ENCODE data around the gene PLCXD3.

PLCXD3 gene

GRCh38 chr5:41402845-41403244, 107.6 kb downstream of the PLCXD3 start:
- DNase-seq (ENCODE audit: low read depth): no peak
- no peak for TF ChIP-seq MAX (IDR thresholded peaks at IDR 0.05; ENCODE audit: low read depth, low read length)
- TF ChIP-seq CTCF (IDR thresholded peaks at IDR 0.05; ENCODE audit: low read depth, low read length): no peak
- no peak for TF ChIP-seq MYC (IDR thresholded peaks at IDR 0.05; ENCODE audit: low read depth, low read length)
- no peak for TF ChIP-seq POLR2A (IDR thresholded peaks at IDR 0.05; ENCODE audit: extremely low read depth, insufficient read length)

GRCh38 chr5:41399839-41400238, 110.6 kb downstream of the PLCXD3 start:
- DNase-seq (ENCODE audit: low read depth): no peak
- H3K4me3 ChIP-seq (ENCODE audit: low read depth, low read length): no peak overlapping the region
- TF ChIP-seq POLR2A (IDR thresholded peaks at IDR 0.05; ENCODE audit: extremely low read depth, insufficient read length) (no peak), MAX (IDR thresholded peaks at IDR 0.05; ENCODE audit: low read depth, low read length) (no peak), MYC (IDR thresholded peaks at IDR 0.05; ENCODE audit: low read depth, low read length) (no peak), CTCF (IDR thresholded peaks at IDR 0.05; ENCODE audit: low read depth, low read length) (no peak)

More at GRCh38 chr5:41402845-41403244, 107.6 kb downstream of the PLCXD3 start:
- H3K4me3 ChIP-seq (ENCODE audit: low read depth, low read length): no peak overlapping the region

- TF ChIP-seq MYC (IDR thresholded peaks at IDR 0.05; ENCODE audit: low read depth, low read length) (no peak), CTCF (IDR thresholded peaks at IDR 0.05; ENCODE audit: low read depth, low read length) (no peak), MAX (IDR thresholded peaks at IDR 0.05; ENCODE audit: low read depth, low read length) (no peak), POLR2A (IDR thresholded peaks at IDR 0.05; ENCODE audit: extremely low read depth, insufficient read length) (no peak)
- no peak overlapping the region for H3K4me3 ChIP-seq (ENCODE audit: low read depth, low read length)
- DNase-seq (ENCODE audit: low read depth): no peak
Measured at GRCh38 chr5:41392016-41392415, 118.4 kb downstream of the PLCXD3 start.

- TF ChIP-seq MAX (IDR thresholded peaks at IDR 0.05; ENCODE audit: low read depth, low read length) (no peak), CTCF (IDR thresholded peaks at IDR 0.05; ENCODE audit: low read depth, low read length) (no peak), POLR2A (IDR thresholded peaks at IDR 0.05; ENCODE audit: extremely low read depth, insufficient read length) (no peak), MYC (IDR thresholded peaks at IDR 0.05; ENCODE audit: low read depth, low read length) (no peak)
- DNase-seq (ENCODE audit: low read depth): no peak
- H3K4me3 ChIP-seq (ENCODE audit: low read depth, low read length): no peak overlapping the region
Measured at GRCh38 chr5:41374631-41375030, 135.8 kb downstream of the PLCXD3 start.

- H3K4me3 ChIP-seq (ENCODE audit: low read depth, low read length): no peak overlapping the region
- no peak for DNase-seq (ENCODE audit: low read depth)
- TF ChIP-seq MAX (IDR thresholded peaks at IDR 0.05; ENCODE audit: low read depth, low read length) (no peak), MYC (IDR thresholded peaks at IDR 0.05; ENCODE audit: low read depth, low read length) (no peak), POLR2A (IDR thresholded peaks at IDR 0.05; ENCODE audit: extremely low read depth, insufficient read length) (no peak), CTCF (IDR thresholded peaks at IDR 0.05; ENCODE audit: low read depth, low read length) (no peak)
Measured at GRCh38 chr5:41373230-41373629, 137.2 kb downstream of the PLCXD3 start.

- no peak overlapping the region for H3K4me3 ChIP-seq (ENCODE audit: low read depth, low read length)
- DNase-seq (ENCODE audit: low read depth): no peak
- no peak for TF ChIP-seq POLR2A (IDR thresholded peaks at IDR 0.05; ENCODE audit: extremely low read depth, insufficient read length)
- TF ChIP-seq MYC (IDR thresholded peaks at IDR 0.05; ENCODE audit: low read depth, low read length): no peak
- no peak for TF ChIP-seq CTCF (IDR thresholded peaks at IDR 0.05; ENCODE audit: low read depth, low read length)
Measured at GRCh38 chr5:41371738-41372137, 138.7 kb downstream of the PLCXD3 start.
